OCI-LY1 (cell line): ENCODE measurements around the gene PKIG.

Source experiments
- H2AFZ ChIP-seq: fragments of 200-600 bp; sonication (generic), shearing (Covaris generic); 2 replicates; pipeline ENCODE4 v1.6.0; 2014; ENCODE audit warnings: antibody characterized with exemption, mild to moderate bottlenecking, low read length
- H3F3A ChIP-seq: fragments of 200-600 bp; sonication (generic), shearing (Covaris generic); 2 replicates; pipeline ENCODE4 v1.6.0; 2014; ENCODE audit warnings: mild to moderate bottlenecking, antibody characterized with exemption, low read length, moderate library complexity; ENCODE audit not compliant: insufficient read depth
- H3K27ac ChIP-seq: fragments of 200-600 bp; sonication (generic); 2 replicates; pipeline ENCODE4 v1.5.1; 2014; ENCODE audit warnings: low read length, mixed run types, mild to moderate bottlenecking, low read depth; ENCODE audit not compliant: poor library complexity, severe bottlenecking
- H3K27me3 ChIP-seq: fragments of 200-600 bp; sonication (generic); 2 replicates; pipeline ENCODE4 v1.6.0; 2014; ENCODE audit warnings: antibody characterized with exemption, mild to moderate bottlenecking, low read length, moderate library complexity; ENCODE audit not compliant: insufficient read depth
- H3K36me3 ChIP-seq: fragments of 200-600 bp; sonication (generic); 2 replicates; pipeline ENCODE4 v1.6.1; 2014; ENCODE audit warnings: mild to moderate bottlenecking, antibody characterized with exemption, low read length, moderate library complexity, mixed read lengths; ENCODE audit not compliant: insufficient read depth
- H3K4me1 ChIP-seq: fragments of 200-600 bp; sonication (generic); 2 replicates; pipeline ENCODE4 v1.5.1; 2014; ENCODE audit warnings: mild to moderate bottlenecking, low read length, moderate library complexity; ENCODE audit not compliant: insufficient read depth, severe bottlenecking
- H3K4me2 ChIP-seq: fragments of 200-600 bp; sonication (generic), shearing (Covaris generic); 2 replicates; pipeline ENCODE4 v1.6.1; 2014; ENCODE audit warnings: low read length
- H3K4me3 ChIP-seq: fragments of 200-600 bp; sonication (generic); 2 replicates; pipeline ENCODE4 v1.5.1; 2014; ENCODE audit warnings: low read length, low read depth, mild to moderate bottlenecking, mixed read lengths; ENCODE audit not compliant: poor library complexity, severe bottlenecking
- H3K79me2 ChIP-seq: fragments of 200-600 bp; shearing (Covaris generic); 2 replicates; pipeline ENCODE4 v1.6.1; 2016; ENCODE audit warnings: mixed run types, low read length, mixed read lengths; ENCODE audit not compliant: insufficient read depth
- H3K9ac ChIP-seq: fragments of 200-600 bp; sonication (generic), shearing (Covaris generic); 2 replicates; pipeline ENCODE4 v1.6.1; 2014; ENCODE audit warnings: mild to moderate bottlenecking, low read length, mixed read lengths
- H3K9me2 ChIP-seq: fragments of 200-600 bp; sonication (generic), shearing (Covaris generic); 2 replicates; pipeline ENCODE4 v1.6.1; 2014; ENCODE audit warnings: low read depth, mild to moderate bottlenecking, low read length, mixed read lengths
- H3K9me3 ChIP-seq: fragments of 200-600 bp; shearing (Covaris generic); 2 replicates; pipeline ENCODE4 v1.6.1; 2014; ENCODE audit warnings: low read length, mixed read lengths
- H4K20me1 ChIP-seq: fragments of 200-600 bp; sonication (generic), shearing (Covaris generic); 2 replicates; pipeline ENCODE4 v1.6.0; 2016; ENCODE audit warnings: mild to moderate bottlenecking, low read length; ENCODE audit not compliant: insufficient read depth
- CTCF ChIP-seq: fragments of 200-600 bp; sonication (generic), shearing (Covaris generic); IDR thresholded peaks from 2 replicates; pipeline ENCODE4 v1.5.1; 2017; ENCODE audit warnings: mild to moderate bottlenecking, antibody characterized with exemption, low read length, moderate library complexity, mixed read lengths
- EZH2 ChIP-seq: fragments of 200-600 bp; sonication (generic), shearing (Covaris generic); IDR thresholded peaks from 2 replicates; pipeline ENCODE4 v1.8.0; 2017; ENCODE audit warnings: borderline replicate concordance, mixed run types, mild to moderate bottlenecking, antibody characterized with exemption, low read length, moderate library complexity, mixed read lengths

PKIG gene

DNA sequence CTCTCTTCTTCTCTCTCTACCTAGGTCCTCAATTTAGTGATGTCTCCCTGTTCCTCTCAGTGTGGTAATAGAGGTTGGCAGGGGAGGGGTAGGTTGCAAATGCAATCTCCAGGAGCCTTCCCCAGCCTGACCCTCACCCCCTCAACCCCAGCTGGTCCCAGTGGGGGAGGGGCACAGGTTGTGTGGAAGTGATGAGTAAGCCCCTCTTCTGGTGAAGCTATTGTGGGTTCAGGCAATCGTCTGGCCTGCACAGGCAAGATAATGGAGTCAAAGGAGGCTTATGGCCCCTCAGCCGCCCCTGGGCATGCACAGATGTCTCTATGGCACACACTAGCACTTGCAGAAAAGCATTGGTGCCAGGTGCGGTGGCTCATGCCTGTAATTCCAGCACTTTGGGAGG lies 79.9 kb downstream of the PKIG start:
- Histone ChIP-seq H3K27ac (no peak overlapping the region), H3K4me3 (no peak overlapping the region), H3K4me2 (no peak overlapping the region), H3K27me3 (no peaks in the 10 kb centered on the region), H3K36me3 (no peaks in the 10 kb centered on the region), H3K4me1 (peaks cover 5% of the 10 kb centered on the region), H2AFZ (no peak overlapping the region), H3K79me2 (no peaks in the 10 kb centered on the region), H3K9me2 (no peaks in the 10 kb centered on the region), H4K20me1 (no peaks in the 10 kb centered on the region), H3K9me3 (no peaks in the 10 kb centered on the region), H3F3A (no peaks in the 10 kb centered on the region), H3K9ac (no peak overlapping the region)
- no peak for TF ChIP-seq CTCF

- no peak overlapping the region for H3K4me3 ChIP-seq
- H3K9ac ChIP-seq: no peak overlapping the region
- TF ChIP-seq EZH2 (no peak), CTCF (no peak)
- H3K9me2 ChIP-seq: no peaks in the 10 kb centered on the region
- H4K20me1 ChIP-seq: no peaks in the 10 kb centered on the region
- H3K36me3 ChIP-seq: no peaks in the 10 kb centered on the region
- H3K79me2 ChIP-seq: no peaks in the 10 kb centered on the region
- no peak overlapping the region for H3K27ac ChIP-seq
- H3K9me3 ChIP-seq: no peaks in the 10 kb centered on the region
- peaks cover 5% of the 10 kb centered on the region for H3K4me1 ChIP-seq
- no peak overlapping the region for H3K4me2 ChIP-seq
- no peak overlapping the region for H2AFZ ChIP-seq
- no peaks in the 10 kb centered on the region for H3K27me3 ChIP-seq
- no peaks in the 10 kb centered on the region for H3F3A ChIP-seq
These were observed 81.8 kb downstream of the PKIG start for GRCh38 chr20:44664131-44664530.

GRCh38 chr20:44666066-44666465 lies 83.7 kb downstream of the PKIG start:
- no peak overlapping the region for H2AFZ ChIP-seq
- H3K4me1 ChIP-seq: peaks cover 5% of the 10 kb centered on the region
- no peaks in the 10 kb centered on the region for H3K9me3 ChIP-seq
- H3K9me2 ChIP-seq: no peaks in the 10 kb centered on the region
- H3K27ac ChIP-seq: no peak overlapping the region
- TF ChIP-seq EZH2: no peak
- no peak for TF ChIP-seq CTCF
- no peaks in the 10 kb centered on the region for H3K27me3 ChIP-seq
- H4K20me1 ChIP-seq: no peaks in the 10 kb centered on the region
- H3K4me3 ChIP-seq: no peak overlapping the region
- no peak overlapping the region for H3K9ac ChIP-seq
- no peaks in the 10 kb centered on the region for H3F3A ChIP-seq
- no peak overlapping the region for H3K4me2 ChIP-seq
- H3K36me3 ChIP-seq: no peaks in the 10 kb centered on the region
- no peaks in the 10 kb centered on the region for H3K79me2 ChIP-seq
